ENCODE results near the gene DIS3L. TPM values are rescaled to one million over a fixed set of nuclear protein-coding genes. Genes with fewer than 3 reads are reported as not detected.
"Not testable (repeated sequence)": the region's sequence is repeated elsewhere in the genome, so short reads cannot be mapped to it uniquely, and the experiment has no call there.

The DIS3L gene
- total RNA-seq, 1 donor from 2014 or later = 8.1 TPM

GRCh38 chr15:66327736-66328135 lies 34.4 kb downstream of the DIS3L start:
- Histone ChIP-seq H3K9me3 (ENCODE audit: insufficient read depth, low read depth, low read length) (no peaks in the 10 kb centered on the region), H2AFZ (ENCODE audit: low read depth, low read length) (no peak overlapping the region), H3K27me3 (ENCODE audit: insufficient read depth, low read length) (no peaks in the 10 kb centered on the region), H3K36me3 (ENCODE audit: insufficient read depth, low read length) (peaks cover 16% of the 10 kb centered on the region), H4K20me1 (ENCODE audit: insufficient read depth, low read length) (no peaks in the 10 kb centered on the region), H3K9ac (ENCODE audit: low read length) (no peak overlapping the region), H3K27ac (ENCODE audit: low read depth, low read length) (no peak overlapping the region), H3K4me3 (ENCODE audit: insufficient read depth, low read depth, low read length) (no peak overlapping the region), H3K4me2 (ENCODE audit: low read length) (no peak overlapping the region), H3K79me2 (ENCODE audit: insufficient read depth, low read length) (no peaks in the 10 kb centered on the region), H3K4me1 (ENCODE audit: insufficient read depth, low read length) (no peaks in the 10 kb centered on the region)
- no peak for DNase-seq (ENCODE audit: low read depth)
- TF ChIP-seq EZH2 (IDR thresholded peaks at IDR 0.05; ENCODE audit: insufficient read depth, low read length) (no peak), CTCF (IDR thresholded peaks at IDR 0.05; ENCODE audit: insufficient read depth, low read depth, low read length) (no peak)
- Mint-ChIP-seq H3K4me3 (ENCODE audit: unreplicated experiment) (no peak overlapping the region), H3K4me1 (ENCODE audit: low read depth, unreplicated experiment) (no peaks in the 10 kb centered on the region), H3K36me3 (ENCODE audit: low read depth, unreplicated experiment) (peaks cover 16% of the 10 kb centered on the region), H3K27ac (ENCODE audit: unreplicated experiment) (no peak overlapping the region), H3K9me3 (ENCODE audit: unreplicated experiment) (no peaks in the 10 kb centered on the region), H3K27me3 (ENCODE audit: low read depth, unreplicated experiment) (no peaks in the 10 kb centered on the region)
- FAIRE-seq = no peak

- H3K79me2 ChIP-seq (ENCODE audit: insufficient read depth, low read length) = no peaks in the 10 kb centered on the region
- H3K36me3 Mint-ChIP-seq (ENCODE audit: low read depth, unreplicated experiment) = peaks cover 13% of the 10 kb centered on the region
- no peaks in the 10 kb centered on the region for H3K27me3 Mint-ChIP-seq (ENCODE audit: low read depth, unreplicated experiment)
- H3K4me2 ChIP-seq (ENCODE audit: low read length) = no peak overlapping the region
- H3K27ac ChIP-seq (ENCODE audit: low read depth, low read length) = no peak overlapping the region
- H3K27me3 ChIP-seq (ENCODE audit: insufficient read depth, low read length) = no peaks in the 10 kb centered on the region
- H4K20me1 ChIP-seq (ENCODE audit: insufficient read depth, low read length) = no peaks in the 10 kb centered on the region
- H3K4me1 Mint-ChIP-seq (ENCODE audit: low read depth, unreplicated experiment) = no peaks in the 10 kb centered on the region
- TF ChIP-seq CTCF (IDR thresholded peaks at IDR 0.05; ENCODE audit: insufficient read depth, low read depth, low read length) (no peak), EZH2 (IDR thresholded peaks at IDR 0.05; ENCODE audit: insufficient read depth, low read length) (no peak)
- H3K9ac ChIP-seq (ENCODE audit: low read length) = no peak overlapping the region
- no peaks in the 10 kb centered on the region for H3K9me3 ChIP-seq (ENCODE audit: insufficient read depth, low read depth, low read length)
- no peak overlapping the region for H3K4me3 Mint-ChIP-seq (ENCODE audit: unreplicated experiment)
- H3K36me3 ChIP-seq (ENCODE audit: insufficient read depth, low read length) = peaks cover 16% of the 10 kb centered on the region
- H3K4me1 ChIP-seq (ENCODE audit: insufficient read depth, low read length) = no peaks in the 10 kb centered on the region
- DNase-seq (ENCODE audit: low read depth) = no peak
- no peak overlapping the region for H2AFZ ChIP-seq (ENCODE audit: low read depth, low read length)
- H3K9me3 Mint-ChIP-seq (ENCODE audit: unreplicated experiment) = no peaks in the 10 kb centered on the region
- H3K27ac Mint-ChIP-seq (ENCODE audit: unreplicated experiment) = no peak overlapping the region
- H3K4me3 ChIP-seq (ENCODE audit: insufficient read depth, low read depth, low read length) = no peak overlapping the region
- no peak for FAIRE-seq
Observed at GRCh38 chr15:66328771-66329170, 35.4 kb downstream of the DIS3L start.

- H3K36me3 Mint-ChIP-seq (ENCODE audit: low read depth, unreplicated experiment); H2AFZ ChIP-seq (ENCODE audit: low read depth, low read length); H3K9ac ChIP-seq (ENCODE audit: low read length); H4K20me1 ChIP-seq (ENCODE audit: insufficient read depth, low read length); H3K4me3 ChIP-seq (ENCODE audit: insufficient read depth, low read depth, low read length); H3K4me3 Mint-ChIP-seq (ENCODE audit: unreplicated experiment); H3K27me3 ChIP-seq (ENCODE audit: insufficient read depth, low read length); DNase-seq (ENCODE audit: low read depth); H3K27ac Mint-ChIP-seq (ENCODE audit: unreplicated experiment); H3K9me3 ChIP-seq (ENCODE audit: insufficient read depth, low read depth, low read length); H3K9me3 Mint-ChIP-seq (ENCODE audit: unreplicated experiment); H3K4me1 Mint-ChIP-seq (ENCODE audit: low read depth, unreplicated experiment); H3K4me1 ChIP-seq (ENCODE audit: insufficient read depth, low read length); H3K27me3 Mint-ChIP-seq (ENCODE audit: low read depth, unreplicated experiment); H3K4me2 ChIP-seq (ENCODE audit: low read length); FAIRE-seq; H3K27ac ChIP-seq (ENCODE audit: low read depth, low read length); H3K79me2 ChIP-seq (ENCODE audit: insufficient read depth, low read length): not testable (repeated sequence)
- H3K36me3 ChIP-seq (ENCODE audit: insufficient read depth, low read length) = peaks cover 11% of the 10 kb centered on the region
Observed at GRCh38 chr15:66348530-66348929, 55.2 kb downstream of the DIS3L start.

Measured in astrocyte (in vitro differentiated cells and primary cell).